ENCODE measurements around the gene PGS1. TPM values are rescaled to one million over a fixed set of nuclear protein-coding genes. Genes with fewer than 3 reads are reported as not detected.

The PGS1 gene
- total RNA-seq, 4 donors from 2014 or later = 24.1 to 53.0 (median 38.8) TPM

- peaks cover 0 to 71% of the 10 kb centered on the region in 2 donors for H3K36me3 ChIP-seq
- H3K27me3 ChIP-seq = no peaks in the 10 kb centered on the region
- 88% methylated on average over 4 of the region's 8 CpGs; no CpG with 5 or more reads in 1 of the 2 donors for WGBS, 2 donors (ENCODE audit: low coverage in 1 of 2)
- ATAC-seq = no peak
- H3K4me3 ChIP-seq = no peak overlapping the region
- TF ChIP-seq POLR2AphosphoS5 (IDR thresholded peaks at IDR 0.05) = no peak
- TF ChIP-seq CTCF (IDR thresholded peaks at IDR 0.05) = no peak
- no peak for TF ChIP-seq POLR2A (IDR thresholded peaks at IDR 0.05)
- no peak for TF ChIP-seq EP300 (IDR thresholded peaks at IDR 0.05)
- H3K27ac ChIP-seq = no peak overlapping the region
- peaks cover 0 to 26% (median 0%) of the 10 kb centered on the region in 3 donors for H3K4me1 ChIP-seq
- H3K9me3 ChIP-seq = no peaks in the 10 kb centered on the region
Measured at GRCh38 chr17:78406920-78407319, 28.5 kb downstream of the PGS1 start.

- H3K4me3 ChIP-seq = no peak overlapping the region
- no peaks in the 10 kb centered on the region for H3K27me3 ChIP-seq
- H3K4me1 ChIP-seq = peaks cover 0 to 27% (median 0%) of the 10 kb centered on the region in 3 donors
- no peaks in the 10 kb centered on the region for H3K9me3 ChIP-seq
- ATAC-seq = no peak
- WGBS, 2 donors (ENCODE audit: low coverage in 1 of 2) = 86% methylated on average over 2 of the region's 7 CpGs; no CpG with 5 or more reads in 1 of the 2 donors
- H3K36me3 ChIP-seq = peaks cover 0 to 71% of the 10 kb centered on the region in 2 donors
- no peak overlapping the region for H3K27ac ChIP-seq
- TF ChIP-seq CTCF (IDR thresholded peaks at IDR 0.05) (no peak), POLR2AphosphoS5 (IDR thresholded peaks at IDR 0.05) (no peak), POLR2A (IDR thresholded peaks at IDR 0.05) (no peak), EP300 (IDR thresholded peaks at IDR 0.05) (no peak)
Measured at GRCh38 chr17:78407387-78408000, 29.0 kb downstream of the PGS1 start.

- Histone ChIP-seq H3K4me3 (no peak overlapping the region), H3K9me3 (no peaks in the 10 kb centered on the region), H3K27ac (no peak overlapping the region), H3K27me3 (no peaks in the 10 kb centered on the region), H3K36me3 (peaks cover 0 to 71% of the 10 kb centered on the region in 2 donors), H3K4me1 (peaks cover 0 to 38% (median 0%) of the 10 kb centered on the region in 3 donors)
- no peak for ATAC-seq
- no peak for TF ChIP-seq EP300 (IDR thresholded peaks at IDR 0.05)
- TF ChIP-seq POLR2AphosphoS5 (IDR thresholded peaks at IDR 0.05) = no peak
- TF ChIP-seq CTCF (IDR thresholded peaks at IDR 0.05) = no peak
- TF ChIP-seq POLR2A (IDR thresholded peaks at IDR 0.05) = no peak
- WGBS, 2 donors (ENCODE audit: low coverage in 1 of 2) = 91 to 100% methylated on average over 2 to 7 of the region's 23 CpGs
Measured at GRCh38 chr17:78408476-78409050, 30.1 kb downstream of the PGS1 start.

GRCh38 chr17:78409191-78409928 is 30.9 kb downstream of the PGS1 start:
- no peak for ATAC-seq
- Histone ChIP-seq H3K4me3 (no peak overlapping the region), H3K27me3 (no peaks in the 10 kb centered on the region), H3K9me3 (no peaks in the 10 kb centered on the region), H3K4me1 (peaks cover 0 to 45% (median 0%) of the 10 kb centered on the region in 3 donors), H3K27ac (no peak overlapping the region), H3K36me3 (peaks cover 0 to 71% of the 10 kb centered on the region in 2 donors)
- TF ChIP-seq EP300 (IDR thresholded peaks at IDR 0.05) (no peak), CTCF (IDR thresholded peaks at IDR 0.05) (no peak), POLR2AphosphoS5 (IDR thresholded peaks at IDR 0.05) (no peak), POLR2A (IDR thresholded peaks at IDR 0.05) (no peak)
- WGBS, 2 donors (ENCODE audit: low coverage in 1 of 2) = 80 to 100% methylated on average over 1 to 6 of the region's 12 CpGs
